ENCODE measurements around the gene TROAP.
A peak's percentile ranks its signal among the peaks of the same experiment; 100 is the strongest.

GRCh38 chr12:49346659-49347310, 23.7 kb downstream of the TROAP start, which contains the start of gene DNAJC22:
- no peak for TF ChIP-seq CTCF (conservative IDR thresholded peaks at IDR 0.05; ENCODE audit: low read depth in 2 of 2)
- TF ChIP-seq POLR2AphosphoS5 (IDR thresholded peaks at IDR 0.05; ENCODE audit: low read depth) = no peak
- TF ChIP-seq EZH2 (IDR thresholded peaks at IDR 0.05; ENCODE audit: low read depth, unreplicated experiment) = peak; percentile 91
- no peak for TF ChIP-seq CREB1 (CRISPR knock-in tag; IDR thresholded peaks at IDR 0.05; ENCODE audit: low read depth)
- peak; percentile 80 for TF ChIP-seq EZH2phosphoT487 (IDR thresholded peaks at IDR 0.05; ENCODE audit: unreplicated experiment)
- TF ChIP-seq REST (IDR thresholded peaks at IDR 0.05; ENCODE audit: unreplicated experiment) = no peak
- TF ChIP-seq ZNF331 (CRISPR knock-in tag; IDR thresholded peaks at IDR 0.05; ENCODE audit: low read depth) = no peak
